A673 (cell line): Measurements from ENCODE around the gene HOXA4. TPM values are rescaled to one million over a fixed set of nuclear protein-coding genes. Genes with fewer than 3 reads are reported as not detected.

Source experiments
- BruUV-seq: library from RNA; stranded (reverse); fragments of 400-500 nt; replicated peaks from 2 replicates; lab custom pipeline; 2021; lab: Mats Ljungman, UMichigan
- CTCF ChIA-PET: fragments of 300-600 bp; sonication (Branson Sonifier 250); formaldehyde crosslinking; loops from one replicate; lab custom pipeline; 2022; ENCODE audit warnings: antibody characterized with exemption; lab: Charles Lee
- POLR2A ChIA-PET: fragments of 300-600 bp; sonication (Branson Sonifier 250); formaldehyde crosslinking; loops from one replicate; lab custom pipeline; 2022; ENCODE audit warnings: antibody characterized with exemption; ENCODE audit not compliant: low non-redundant PET; lab: Charles Lee
- DNase-seq: peaks from one replicate; pipeline ENCODE4 v3.0.0-alpha.2; 2015; ENCODE audit warnings: low spot score
- H3K27ac ChIP-seq: fragments of 200-600 bp; sonication (generic); 2 replicates; pipeline ENCODE4 v1.5.1; 2016; ENCODE audit warnings: mixed run types, low read depth, mild to moderate bottlenecking, mixed read lengths, antibody characterized with exemption, low read length; ENCODE audit not compliant: poor library complexity, severe bottlenecking
- H3K27me3 ChIP-seq: fragments of 200-600 bp; sonication (generic); replicated peaks from 2 replicates; pipeline ENCODE4 v1.6.1; 2017; ENCODE audit warnings: mixed run types, low read depth, mild to moderate bottlenecking, mixed read lengths, antibody characterized with exemption, low read length; ENCODE audit not compliant: insufficient read depth, poor library complexity
- H3K36me3 ChIP-seq: fragments of 200-600 bp; sonication (generic); 2 replicates; pipeline ENCODE4 v1.6.1; 2016; ENCODE audit warnings: mixed run types, mild to moderate bottlenecking, mixed read lengths, antibody characterized with exemption, low read length; ENCODE audit not compliant: insufficient read depth, poor library complexity, severe bottlenecking
- H3K4me1 ChIP-seq: fragments of 200-600 bp; sonication (generic); 2 replicates; pipeline ENCODE4 v1.6.1; 2017; ENCODE audit warnings: mixed run types, mild to moderate bottlenecking, mixed read lengths, antibody characterized with exemption, low read length; ENCODE audit not compliant: insufficient read depth, poor library complexity, severe bottlenecking
- H3K4me3 ChIP-seq: fragments of 200-600 bp; sonication (generic); 2 replicates; pipeline ENCODE4 v1.5.1; 2016; ENCODE audit warnings: low read depth, mixed run types, mild to moderate bottlenecking, mixed read lengths, low read length; ENCODE audit not compliant: poor library complexity, severe bottlenecking
- H3K9me3 ChIP-seq: fragments of 200-600 bp; sonication (generic); 2 replicates; pipeline ENCODE4 v1.6.1; 2016; ENCODE audit warnings: mixed run types, low read depth, mild to moderate bottlenecking, mixed read lengths, antibody characterized with exemption, low read length; ENCODE audit not compliant: poor library complexity, severe bottlenecking
- CTCF ChIP-seq: fragments of 300-800, 200-600 bp; sonication (generic); conservative IDR thresholded peaks from 2 replicates; pipeline ENCODE4 v1.5.1; 2017; ENCODE audit warnings: low read depth, mild to moderate bottlenecking, antibody characterized with exemption, low read length, moderate library complexity, mixed read lengths
- EZH2 ChIP-seq: fragments of 200-600 bp; sonication (generic); IDR thresholded peaks from 2 replicates; pipeline ENCODE4 v1.6.1; 2017; ENCODE audit warnings: borderline replicate concordance, low read depth, mild to moderate bottlenecking, mixed read lengths, antibody characterized with exemption, low read length; ENCODE audit not compliant: poor library complexity, severe bottlenecking
- intact Hi-C: fragments of 100-400 bp; cut with micrococcal nuclease; formaldehyde crosslinking; loops from one replicate; pipeline ENCODE4 v1.10.0; 2022; ENCODE audit not compliant: unreplicated experiment
- total RNA-seq: library from RNA; stranded (reverse); gene quantifications from 2 replicates; pipeline ENCODE4 v1.2.3, GENCODE V29; 2021

HOXA4 gene
- total RNA-seq, 1 experiment from 2014 or later: not detected

- Histone ChIP-seq H3K9me3 (no peaks in the 10 kb centered on the region), H3K4me3 (peak overlapping the region; percentile 26), H3K36me3 (no peaks in the 10 kb centered on the region), H3K27me3 (peaks cover 94% of the 10 kb centered on the region), H3K27ac (no peak overlapping the region), H3K4me1 (peaks cover 9% of the 10 kb centered on the region)
- intact Hi-C loops: no loop called here
- peak; percentile 88 for TF ChIP-seq CTCF
- TF ChIP-seq EZH2: peak; percentile 77
- ChIA-PET CTCF (interaction anchor here (1.7 kb wide), 1 partner anchor 10 kb away, joined by 5 read pairs; no protein-coding TSS in a partner anchor), POLR2A (no interaction called here)
- DNase-seq: peak; percentile 81
- no TSS peak for BruUV-seq
These were observed 20.2 kb upstream of the HOXA4 start for GRCh38 chr7:27150568-27151340.

DNA sequence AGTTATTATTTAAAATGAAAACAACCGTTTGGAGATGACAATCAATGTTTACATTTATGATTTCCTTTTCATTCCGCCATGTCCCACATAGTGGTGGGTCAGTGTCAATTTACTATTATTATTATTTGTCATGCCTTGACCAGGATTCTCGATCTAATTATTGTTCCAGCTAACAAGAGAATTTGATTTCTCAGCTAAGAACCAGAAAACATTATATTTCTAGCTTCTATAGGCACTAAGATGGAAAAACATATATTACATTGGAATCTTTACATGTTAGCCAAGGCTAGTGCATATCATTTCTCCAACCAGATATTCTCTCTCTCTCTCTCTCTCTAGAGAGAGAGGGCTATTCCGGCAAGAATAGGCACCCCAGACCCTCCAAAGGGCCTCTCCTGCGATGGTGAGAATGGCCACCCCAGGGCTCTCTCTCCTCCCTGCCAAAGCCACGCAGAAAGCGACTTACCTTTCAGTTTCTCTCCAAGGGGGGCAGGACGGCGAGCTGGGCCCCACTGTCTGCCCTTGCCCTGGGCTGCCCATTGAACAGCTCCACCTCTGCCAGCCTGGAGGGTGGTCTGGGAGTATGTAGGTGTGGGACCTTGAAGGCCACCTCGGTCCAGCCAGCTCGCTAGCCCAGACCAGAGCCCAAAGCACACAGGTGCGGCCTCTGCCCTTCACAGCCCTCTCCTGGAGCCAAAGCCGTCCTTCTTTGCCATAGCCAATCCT lies 19.4 kb upstream of the HOXA4 start:
- TF ChIP-seq EZH2 (no peak), CTCF (no peak)
- intact Hi-C loops: no loop called here
- Histone ChIP-seq H3K36me3 (no peaks in the 10 kb centered on the region), H3K4me3 (no peak overlapping the region), H3K9me3 (no peaks in the 10 kb centered on the region), H3K4me1 (peaks cover 6% of the 10 kb centered on the region), H3K27ac (no peak overlapping the region), H3K27me3 (peaks cover 94% of the 10 kb centered on the region)
- POLR2A ChIA-PET: no interaction called here
- CTCF ChIA-PET: interaction anchor here (0.6 to 1.7 kb wide), 3 partner anchors 11 to 783 kb away, joined by 4 to 5 read pairs (median 4); no protein-coding TSS in a partner anchor
- no peak for DNase-seq
- no TSS peak for BruUV-seq

GRCh38 chr7:27148756-27149641 lies 18.4 kb upstream of the HOXA4 start:
- Histone ChIP-seq H3K27me3 (peaks cover 94% of the 10 kb centered on the region), H3K27ac (no peak overlapping the region), H3K36me3 (no peaks in the 10 kb centered on the region), H3K4me1 (peaks cover 6% of the 10 kb centered on the region), H3K4me3 (no peak overlapping the region), H3K9me3 (no peaks in the 10 kb centered on the region)
- ChIA-PET CTCF (interaction anchor here (0.6 kb wide), 2 partner anchors 114 to 784 kb away, joined by 4 read pairs; no protein-coding TSS in a partner anchor), POLR2A (no interaction called here)
- TF ChIP-seq EZH2 (no peak), CTCF (no peak)
- BruUV-seq: no TSS peak
- no peak for DNase-seq
- intact Hi-C loops: no loop called here
